ENCODE data around the gene CTBP2.

CTBP2 gene

DNA sequence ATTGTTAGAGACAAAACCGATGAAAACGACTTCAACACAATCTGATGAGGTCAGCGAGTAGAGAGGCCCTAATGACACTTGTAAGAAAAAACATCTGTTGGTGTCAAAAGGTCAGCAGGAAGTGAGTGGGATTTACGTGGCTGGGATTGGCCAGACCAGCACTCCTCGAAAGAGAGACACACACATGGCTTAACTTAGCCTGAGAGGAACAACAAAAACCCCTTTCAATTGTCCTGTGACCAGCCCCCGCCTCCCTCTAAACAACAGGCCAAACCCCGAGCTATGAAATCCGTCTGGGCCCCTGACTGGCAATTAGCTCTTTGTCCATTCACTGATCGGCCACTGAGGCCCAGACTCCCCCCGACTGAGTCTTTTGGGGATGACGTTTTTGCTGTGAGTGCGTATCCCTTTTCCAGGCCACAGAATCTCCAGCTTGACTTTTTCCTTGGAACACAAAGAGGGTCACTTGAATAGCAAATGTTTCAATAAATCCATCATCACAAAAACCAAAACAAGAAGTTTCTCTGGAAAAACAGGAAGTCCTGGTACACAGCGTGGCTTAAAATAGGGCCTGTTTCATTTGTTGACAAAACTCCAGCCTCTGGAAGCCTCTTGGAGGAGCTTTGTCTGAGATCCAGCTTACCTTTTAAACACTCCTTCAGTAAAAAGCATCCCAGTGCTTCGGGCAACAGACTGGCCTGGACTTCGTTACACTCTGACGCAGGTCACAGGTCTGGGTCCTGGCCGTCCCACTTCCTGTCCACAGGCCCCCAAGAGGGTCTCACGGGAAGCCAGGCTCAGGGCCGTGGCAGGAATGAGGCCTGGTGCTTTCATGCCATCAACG is 103.0 kb downstream of the CTBP2 start:
- Mint-ChIP-seq H3K4me1 (peaks cover 89% of the 10 kb centered on the region), H3K27me3 (ENCODE audit: low read depth) (no peaks in the 10 kb centered on the region), H3K36me3 (ENCODE audit: low read depth) (peaks cover 14% of the 10 kb centered on the region), H3K9me3 (no peaks in the 10 kb centered on the region), H3K27ac (peak overlapping the region; percentile 99 to 100 (median 99)), H3K4me3 (peak overlapping the region; percentile 51 to 63 (median 62))
- TF ChIP-seq, protein P1, sequence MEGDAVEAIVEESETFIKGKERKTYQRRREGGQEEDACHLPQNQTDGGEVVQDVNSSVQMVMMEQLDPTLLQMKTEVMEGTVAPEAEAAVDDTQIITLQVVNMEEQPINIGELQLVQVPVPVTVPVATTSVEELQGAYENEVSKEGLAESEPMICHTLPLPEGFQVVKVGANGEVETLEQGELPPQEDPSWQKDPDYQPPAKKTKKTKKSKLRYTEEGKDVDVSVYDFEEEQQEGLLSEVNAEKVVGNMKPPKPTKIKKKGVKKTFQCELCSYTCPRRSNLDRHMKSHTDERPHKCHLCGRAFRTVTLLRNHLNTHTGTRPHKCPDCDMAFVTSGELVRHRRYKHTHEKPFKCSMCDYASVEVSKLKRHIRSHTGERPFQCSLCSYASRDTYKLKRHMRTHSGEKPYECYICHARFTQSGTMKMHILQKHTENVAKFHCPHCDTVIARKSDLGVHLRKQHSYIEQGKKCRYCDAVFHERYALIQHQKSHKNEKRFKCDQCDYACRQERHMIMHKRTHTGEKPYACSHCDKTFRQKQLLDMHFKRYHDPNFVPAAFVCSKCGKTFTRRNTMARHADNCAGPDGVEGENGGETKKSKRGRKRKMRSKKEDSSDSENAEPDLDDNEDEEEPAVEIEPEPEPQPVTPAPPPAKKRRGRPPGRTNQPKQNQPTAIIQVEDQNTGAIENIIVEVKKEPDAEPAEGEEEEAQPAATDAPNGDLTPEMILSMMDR (IDR thresholded peaks at IDR 0.05; ENCODE audit: unreplicated experiment in 3 of 3): no peak

DNA sequence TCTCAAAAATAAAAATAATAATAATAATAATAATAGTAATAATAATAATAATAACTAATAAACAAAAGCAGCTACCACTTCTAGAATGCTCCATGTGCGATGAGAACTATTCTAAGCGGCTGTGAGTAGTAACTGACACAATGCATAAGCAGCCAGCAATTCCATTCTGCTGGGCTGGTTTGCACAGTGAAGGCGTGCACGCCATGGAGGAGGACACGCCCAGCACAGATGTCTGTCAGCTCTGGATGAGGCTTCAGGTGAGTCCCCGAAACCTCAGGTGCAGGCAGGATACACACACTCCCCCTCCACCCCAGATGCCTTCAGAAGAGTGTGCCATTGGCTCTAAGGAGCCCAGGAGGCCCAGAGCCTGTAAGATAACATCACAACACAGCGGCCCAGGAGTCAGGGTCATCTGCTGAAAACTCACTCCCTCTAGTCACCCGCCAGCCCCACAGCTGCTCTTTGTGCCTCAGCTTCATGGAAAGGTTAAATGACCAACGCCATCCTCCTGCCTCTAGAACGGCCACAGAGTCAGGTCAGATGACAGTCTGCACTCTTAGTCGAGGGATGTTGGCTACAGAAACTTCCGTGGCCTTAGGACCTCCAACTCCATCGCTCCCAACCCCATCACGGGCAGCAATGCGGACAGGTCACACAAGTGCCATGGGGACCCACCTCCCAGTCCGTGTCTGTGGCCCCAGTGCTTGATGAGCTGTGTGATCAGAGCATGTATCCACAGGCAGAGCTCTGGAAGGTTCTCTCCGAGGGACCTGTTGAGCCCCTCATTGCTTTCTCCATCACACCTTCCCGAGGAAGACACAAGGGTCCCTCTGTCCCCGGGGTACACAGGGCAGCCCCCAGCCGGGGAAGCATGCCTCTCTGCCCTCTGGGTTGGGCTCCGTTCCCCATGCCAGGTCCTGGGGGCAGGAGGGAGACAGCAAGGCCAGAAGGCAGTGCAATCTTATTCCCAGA is 103.9 kb downstream of the CTBP2 start:
- TF ChIP-seq, protein P1 (IDR thresholded peaks at IDR 0.05; ENCODE audit: unreplicated experiment in 3 of 3): no peak
- peak overlapping the region; percentile 99 to 100 (median 99) for H3K27ac Mint-ChIP-seq
- no peaks in the 10 kb centered on the region for H3K9me3 Mint-ChIP-seq
- H3K36me3 Mint-ChIP-seq (ENCODE audit: low read depth): peaks cover 18% of the 10 kb centered on the region
- no peaks in the 10 kb centered on the region for H3K27me3 Mint-ChIP-seq (ENCODE audit: low read depth)
- H3K4me1 Mint-ChIP-seq: peaks cover 84% of the 10 kb centered on the region
- peak overlapping the region; percentile 51 to 63 (median 62) for H3K4me3 Mint-ChIP-seq

DNA sequence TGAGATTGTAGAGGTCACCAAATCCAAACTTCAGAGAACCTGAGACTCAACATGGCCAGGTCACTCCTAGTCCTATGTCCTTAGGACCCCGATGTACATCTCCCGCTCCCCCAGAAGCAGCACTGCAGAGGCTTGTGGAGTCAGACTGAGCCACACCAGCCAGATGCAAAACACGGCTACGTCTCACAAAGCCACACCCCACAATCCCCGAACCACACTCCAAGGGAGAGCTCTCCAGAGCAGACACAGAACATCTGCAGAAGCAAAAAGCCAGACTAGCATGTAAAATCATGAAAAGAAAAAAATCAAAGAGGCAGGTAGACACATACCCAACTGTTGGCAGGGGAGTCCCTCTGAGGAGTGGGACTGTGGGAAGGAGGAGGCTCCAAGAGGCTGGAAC is 104.9 kb downstream of the CTBP2 start:
- H3K36me3 Mint-ChIP-seq (ENCODE audit: low read depth): peaks cover 18% of the 10 kb centered on the region
- H3K9me3 Mint-ChIP-seq: no peaks in the 10 kb centered on the region
- H3K27me3 Mint-ChIP-seq (ENCODE audit: low read depth): no peaks in the 10 kb centered on the region
- TF ChIP-seq, protein P1 (IDR thresholded peaks at IDR 0.05; ENCODE audit: unreplicated experiment in 3 of 3): no peak
- H3K27ac Mint-ChIP-seq: peak overlapping the region; percentile 99 to 100 (median 99)
- H3K4me1 Mint-ChIP-seq: peaks cover 80% of the 10 kb centered on the region
- peak overlapping the region; percentile 45 to 72 (median 70) for H3K4me3 Mint-ChIP-seq

DNA sequence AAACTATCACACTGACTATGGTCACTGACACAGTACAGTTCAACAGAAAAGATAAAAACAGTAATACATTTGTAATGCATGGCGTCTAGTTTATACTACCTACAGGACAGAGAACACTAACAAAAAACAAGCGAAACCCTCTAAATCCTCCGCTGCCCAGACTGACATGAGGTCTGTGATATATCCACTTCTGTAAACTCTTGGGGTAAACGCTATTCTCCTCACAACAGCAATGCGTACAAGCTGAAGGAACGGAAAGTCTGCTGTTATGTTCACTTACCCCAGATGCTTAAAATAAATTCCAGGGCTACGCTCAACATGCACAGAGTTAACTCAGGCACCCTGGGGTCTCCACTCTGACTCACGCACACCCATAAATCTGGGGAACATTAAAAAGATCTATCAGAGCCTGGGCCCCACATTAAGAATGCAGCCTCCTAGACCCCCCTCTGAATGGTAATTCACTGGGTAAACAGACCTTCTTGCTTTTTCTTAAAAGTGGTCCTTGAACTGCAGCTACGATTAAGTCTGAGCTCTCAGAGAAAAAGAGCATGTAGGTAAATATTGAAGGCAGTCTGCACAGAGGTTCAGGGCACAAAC is 105.6 kb downstream of the CTBP2 start:
- peaks cover 80% of the 10 kb centered on the region for H3K4me1 Mint-ChIP-seq
- H3K36me3 Mint-ChIP-seq (ENCODE audit: low read depth): peaks cover 18% of the 10 kb centered on the region
- H3K4me3 Mint-ChIP-seq: peak overlapping the region in 2 of 3 experiments; percentile 1 to 35
- H3K27ac Mint-ChIP-seq: peak overlapping the region; percentile 99 to 100 (median 99)
- H3K27me3 Mint-ChIP-seq (ENCODE audit: low read depth): no peaks in the 10 kb centered on the region
- no peaks in the 10 kb centered on the region for H3K9me3 Mint-ChIP-seq
- TF ChIP-seq, protein P1 (IDR thresholded peaks at IDR 0.05; ENCODE audit: unreplicated experiment in 3 of 3): no peak

DNA sequence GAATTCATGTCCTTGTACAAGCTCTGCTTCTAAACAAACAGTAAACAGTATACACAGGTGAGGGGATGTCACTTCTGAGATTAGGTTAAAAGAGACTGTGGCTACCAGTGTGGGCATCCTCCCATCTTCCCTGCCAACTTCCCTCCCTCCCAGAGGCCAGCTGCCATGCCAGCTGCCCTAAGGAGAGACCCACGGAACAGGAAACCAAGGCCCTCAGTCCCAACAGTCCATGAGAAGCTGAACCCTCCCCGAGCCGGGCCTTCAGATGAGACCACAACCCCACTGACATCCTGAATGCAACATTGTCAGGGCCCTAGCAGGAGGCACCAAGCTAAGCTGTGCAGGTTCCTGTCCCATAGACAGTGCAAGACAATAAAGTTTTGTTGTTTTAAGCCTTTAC is 106.1 kb downstream of the CTBP2 start:
- H3K9me3 Mint-ChIP-seq: no peaks in the 10 kb centered on the region
- TF ChIP-seq, protein P1 (IDR thresholded peaks at IDR 0.05; ENCODE audit: unreplicated experiment in 3 of 3): no peak
- no peaks in the 10 kb centered on the region for H3K27me3 Mint-ChIP-seq (ENCODE audit: low read depth)
- H3K36me3 Mint-ChIP-seq (ENCODE audit: low read depth): peaks cover 15% of the 10 kb centered on the region
- H3K4me1 Mint-ChIP-seq: peaks cover 80% of the 10 kb centered on the region
- no peak overlapping the region for H3K4me3 Mint-ChIP-seq
- peak overlapping the region; percentile 99 to 100 (median 99) for H3K27ac Mint-ChIP-seq
